Measurements from ENCODE around the gene CLHC1.

CLHC1 gene

DNA sequence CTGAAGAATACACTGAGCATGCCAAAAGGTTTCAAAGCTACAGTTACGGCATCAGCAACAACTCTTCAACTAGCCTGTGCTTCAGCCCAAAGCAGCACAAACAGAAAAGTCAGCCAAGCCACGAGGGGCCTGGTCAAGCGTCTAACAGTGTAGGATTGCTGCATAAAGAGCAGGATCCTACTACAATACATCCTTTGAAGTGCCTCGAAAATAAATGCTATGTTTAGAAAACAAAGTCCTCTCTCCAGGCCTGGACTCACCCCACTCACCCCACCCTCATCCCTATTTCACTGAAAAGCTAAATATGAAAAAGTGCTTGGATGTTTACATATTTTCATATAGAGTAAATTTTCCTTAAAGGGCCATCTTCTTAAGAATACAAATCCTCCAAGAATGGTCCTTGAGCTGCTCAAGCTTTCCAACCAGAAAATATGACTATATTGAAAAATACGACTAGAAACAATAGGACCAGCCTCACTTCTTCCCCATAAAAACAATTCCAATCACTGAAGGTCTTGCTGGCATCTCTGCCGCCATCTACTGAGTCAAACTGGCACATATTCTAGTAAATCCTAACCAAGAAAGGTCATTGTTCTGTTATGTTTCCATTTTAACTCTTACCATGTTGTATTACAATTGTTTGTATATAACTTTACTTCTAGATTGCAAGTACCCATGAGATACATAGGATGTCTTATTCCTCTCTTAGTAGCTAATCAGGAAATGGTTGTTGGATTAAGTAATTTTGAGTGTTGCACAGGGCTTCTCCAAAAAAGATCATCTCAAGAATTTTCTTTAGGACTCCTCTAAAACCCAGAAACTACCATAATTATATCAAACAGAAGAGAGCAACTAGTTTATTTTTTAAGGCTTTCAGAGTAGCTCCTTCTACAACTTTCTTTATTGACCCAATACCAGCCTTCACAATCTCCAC is 63.6 kb downstream of the CLHC1 start:
- peak; percentile 78 to 88 for DNase-seq

DNA sequence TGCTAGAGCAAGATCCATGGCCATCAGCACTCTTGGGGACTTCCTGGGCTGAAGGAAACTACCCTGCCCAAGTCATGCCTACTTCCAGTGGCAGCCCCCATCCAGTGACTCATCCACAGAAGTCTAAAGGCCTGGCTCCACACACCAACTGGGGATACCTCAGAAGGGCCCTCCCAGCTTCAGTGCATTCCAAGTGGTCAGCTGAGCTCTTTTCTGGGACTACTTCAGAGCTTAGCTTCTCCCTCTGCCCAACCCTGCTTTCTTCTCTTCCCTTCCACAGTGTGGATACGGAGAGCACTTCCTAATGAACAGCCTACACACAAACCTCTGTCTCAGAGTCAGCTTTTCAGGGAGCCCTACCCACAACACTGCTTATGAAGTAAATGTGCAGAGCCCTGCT is 66.5 kb downstream of the CLHC1 start:
- DNase-seq, result no peak

DNA sequence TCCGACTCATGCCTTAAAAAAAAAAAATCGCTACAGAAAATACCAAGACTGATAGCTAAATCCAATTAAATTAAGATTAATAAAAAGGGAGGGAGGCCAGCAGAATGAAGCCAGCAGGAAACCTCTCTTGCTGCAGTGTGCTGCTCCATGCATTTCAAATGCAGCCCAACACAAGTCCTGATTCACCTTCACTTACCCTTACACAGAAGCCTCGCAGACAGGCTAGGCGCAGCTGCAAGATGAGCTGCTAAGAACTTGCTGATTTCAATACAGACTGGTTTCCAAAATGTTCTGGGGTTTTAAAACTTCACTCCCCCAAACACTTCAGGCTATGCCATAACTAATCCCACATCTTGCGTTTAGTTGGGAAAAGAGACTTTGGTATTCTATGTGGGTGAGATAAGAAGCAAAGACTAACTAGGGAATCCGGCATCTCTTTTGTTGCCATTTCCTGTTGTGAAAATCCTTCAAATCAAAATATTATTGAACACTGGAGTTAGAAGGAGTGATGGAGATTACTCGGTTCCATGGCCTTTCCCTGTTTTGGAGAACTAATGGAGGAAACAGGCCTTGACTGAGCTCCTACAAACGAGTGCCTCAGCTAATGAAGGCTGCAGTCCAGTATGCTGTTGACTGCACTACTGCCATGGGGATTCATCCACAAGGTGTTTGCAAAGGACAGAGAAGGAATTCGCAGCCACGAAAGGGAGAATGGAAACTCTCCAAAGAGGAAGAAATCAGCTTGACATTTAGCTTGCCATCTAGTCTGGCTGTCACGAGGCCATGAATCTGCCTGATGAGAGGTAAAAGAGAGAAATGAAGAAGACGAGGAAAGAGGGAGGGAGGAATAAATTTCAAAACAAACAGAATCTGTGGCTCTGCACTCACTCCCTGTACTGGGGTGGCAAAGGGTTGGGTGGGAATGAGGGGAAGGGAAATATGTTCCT is 67.3 kb downstream of the CLHC1 start:
- DNase-seq, result no peak

DNA sequence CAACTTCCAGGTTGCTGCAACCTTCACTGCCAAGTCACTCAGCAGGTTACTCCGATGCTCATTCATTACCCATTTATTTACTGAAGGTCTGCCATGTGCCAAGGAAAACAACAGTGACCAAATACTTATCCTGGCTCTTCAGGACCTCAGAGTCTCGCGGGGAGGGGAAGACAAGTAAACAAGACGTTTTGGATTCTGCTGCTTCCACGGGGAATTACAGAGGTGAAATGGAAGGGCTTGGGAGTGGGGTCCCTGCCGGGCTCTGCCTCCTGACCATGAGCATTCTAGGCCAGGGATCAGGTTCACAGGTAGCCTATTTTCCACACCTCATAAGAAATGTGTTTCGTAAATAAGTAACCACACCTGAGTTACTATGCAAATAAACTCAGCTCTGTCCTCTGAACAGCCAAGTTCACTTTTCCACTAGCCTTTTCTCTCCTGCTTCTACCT is 68.1 kb downstream of the CLHC1 start:
- DNase-seq, result no peak

DNA sequence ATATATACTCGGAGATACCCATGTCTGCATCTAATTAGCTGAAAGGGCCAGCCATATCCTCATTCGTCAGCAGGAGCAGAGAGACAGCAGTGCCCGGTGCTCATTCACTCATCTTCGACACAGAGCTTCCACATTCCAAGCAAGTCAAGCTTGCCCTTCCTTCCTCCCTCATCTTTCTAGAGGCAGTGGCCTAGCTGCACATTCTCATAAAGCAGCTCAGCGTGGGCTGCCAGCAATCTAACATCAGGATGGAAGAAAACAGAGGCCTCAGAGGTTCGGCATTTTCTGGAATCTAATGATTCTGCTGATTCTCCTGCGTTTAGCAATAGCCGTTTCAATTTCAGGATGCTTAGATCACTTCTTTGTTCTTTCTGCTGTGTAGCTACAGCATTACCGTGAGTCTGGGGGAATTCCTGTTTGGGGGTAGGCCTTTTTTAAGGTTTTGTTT is 68.8 kb downstream of the CLHC1 start:
- DNase-seq, result peak; percentile 29 to 47

DNA sequence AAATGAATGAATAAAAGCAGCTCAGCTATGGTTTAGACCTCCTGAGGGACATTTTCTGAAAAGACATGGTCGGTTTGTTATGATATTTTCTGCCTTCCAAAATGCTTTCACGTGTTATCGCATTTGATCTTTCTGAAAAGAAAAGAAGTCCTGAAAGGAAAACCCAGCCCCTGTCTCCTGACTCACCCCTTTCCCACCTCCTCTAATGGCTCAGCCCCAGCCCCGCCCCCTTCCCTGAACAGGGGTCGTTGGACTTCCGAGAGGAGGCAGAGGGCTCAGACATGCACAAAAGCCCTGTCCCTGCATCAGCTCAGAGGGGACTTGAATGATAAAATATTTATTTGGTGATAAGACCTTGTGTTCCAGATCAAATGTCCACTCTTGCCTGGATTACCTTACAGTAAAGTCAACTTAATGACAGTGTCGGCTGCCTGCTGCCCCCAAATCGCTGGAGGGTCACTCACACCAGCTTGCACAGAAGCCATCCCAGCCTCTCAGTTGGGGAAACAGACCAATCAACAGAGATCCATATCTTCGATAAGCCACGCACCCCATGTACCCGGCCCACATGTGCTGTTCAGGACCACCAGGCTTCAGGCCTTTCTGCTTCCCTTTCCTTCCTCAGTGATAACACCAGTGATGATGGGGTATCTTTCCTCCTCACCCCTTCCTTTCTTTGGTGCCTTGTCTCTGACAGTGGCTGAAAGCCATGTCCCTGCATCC is 69.6 kb downstream of the CLHC1 start:
- no peak for DNase-seq

DNA sequence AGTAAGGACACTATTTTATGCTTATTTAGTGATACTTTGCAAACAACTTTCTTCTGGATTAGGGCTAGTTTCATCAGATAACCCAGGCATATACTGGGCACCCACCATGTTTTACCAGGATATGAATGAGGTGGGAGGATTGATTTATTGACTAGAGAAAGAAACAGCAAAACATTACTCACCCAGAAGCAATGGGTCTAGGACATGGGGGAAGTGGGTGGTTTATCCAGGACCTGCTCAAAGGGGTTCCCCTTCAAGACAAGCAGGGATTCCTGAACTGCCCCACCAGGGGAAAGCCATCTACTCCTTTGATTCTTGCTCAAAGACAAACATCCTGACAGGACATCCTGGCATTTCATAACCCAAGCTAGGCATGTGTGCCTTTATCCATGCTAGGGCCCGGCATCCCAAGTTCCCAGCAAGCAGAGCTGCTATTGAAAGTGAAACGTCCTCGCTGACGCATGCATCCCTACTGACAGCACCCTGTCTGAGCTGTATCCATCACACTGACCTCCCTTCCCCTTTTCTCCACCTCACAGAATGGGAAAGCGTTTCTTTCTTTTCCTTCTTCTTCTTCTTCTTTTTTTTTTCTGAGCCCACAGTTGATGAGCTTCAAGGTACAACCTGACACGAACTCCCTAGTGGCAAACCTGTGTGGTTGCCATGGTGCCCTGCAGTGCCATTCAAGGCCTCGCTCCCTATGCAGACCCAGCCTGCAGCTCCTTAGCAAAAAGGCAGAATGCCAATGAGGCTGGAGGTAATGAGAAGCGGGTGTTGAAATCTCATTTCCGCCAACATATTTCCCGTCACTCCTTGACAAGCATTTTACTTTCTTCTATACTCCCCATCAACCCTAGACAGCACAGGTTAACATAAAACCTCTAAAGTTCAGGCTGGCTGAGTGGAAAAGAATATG is 70.5 kb downstream of the CLHC1 start:
- DNase-seq, result no peak

DNA sequence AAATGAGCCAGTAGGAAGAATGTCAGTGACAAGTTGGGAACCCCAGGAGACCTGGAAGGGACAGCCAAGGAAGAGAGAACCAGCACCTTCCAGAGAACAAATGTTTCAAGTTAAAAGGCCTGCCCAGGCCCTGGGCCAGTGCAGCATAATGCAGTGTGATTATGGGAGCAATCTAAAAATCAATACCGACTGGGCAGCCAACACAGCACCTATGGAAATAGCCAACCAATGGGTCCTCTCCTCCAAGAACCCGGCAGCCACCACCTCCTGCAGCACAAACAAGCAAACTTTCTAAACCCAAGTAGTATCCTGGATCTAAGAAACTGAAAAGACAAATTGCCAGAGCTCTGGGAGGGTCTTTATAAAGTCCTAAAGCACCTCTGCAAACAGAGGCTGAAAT is 71.7 kb downstream of the CLHC1 start:
- no peak for DNase-seq

DNA sequence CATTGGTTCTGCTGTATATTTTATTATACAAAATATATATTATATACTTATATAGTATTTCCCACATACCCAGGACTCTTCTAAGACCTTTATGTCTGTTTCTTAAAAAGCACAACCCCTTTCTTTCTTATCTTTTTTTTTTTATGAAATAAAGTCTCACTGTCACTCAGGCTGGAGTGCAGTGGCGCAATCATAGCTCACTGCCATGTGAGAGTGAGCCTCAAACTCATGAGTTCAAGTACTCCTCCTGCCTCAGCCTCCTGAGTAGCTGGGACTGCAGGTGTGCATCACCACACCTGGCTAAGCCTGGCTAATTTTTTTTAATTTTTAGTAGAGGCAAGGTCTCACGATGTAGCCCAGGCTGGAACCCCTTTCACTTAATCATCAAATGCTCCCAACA is 72.3 kb downstream of the CLHC1 start:
- no peak for DNase-seq

DNA sequence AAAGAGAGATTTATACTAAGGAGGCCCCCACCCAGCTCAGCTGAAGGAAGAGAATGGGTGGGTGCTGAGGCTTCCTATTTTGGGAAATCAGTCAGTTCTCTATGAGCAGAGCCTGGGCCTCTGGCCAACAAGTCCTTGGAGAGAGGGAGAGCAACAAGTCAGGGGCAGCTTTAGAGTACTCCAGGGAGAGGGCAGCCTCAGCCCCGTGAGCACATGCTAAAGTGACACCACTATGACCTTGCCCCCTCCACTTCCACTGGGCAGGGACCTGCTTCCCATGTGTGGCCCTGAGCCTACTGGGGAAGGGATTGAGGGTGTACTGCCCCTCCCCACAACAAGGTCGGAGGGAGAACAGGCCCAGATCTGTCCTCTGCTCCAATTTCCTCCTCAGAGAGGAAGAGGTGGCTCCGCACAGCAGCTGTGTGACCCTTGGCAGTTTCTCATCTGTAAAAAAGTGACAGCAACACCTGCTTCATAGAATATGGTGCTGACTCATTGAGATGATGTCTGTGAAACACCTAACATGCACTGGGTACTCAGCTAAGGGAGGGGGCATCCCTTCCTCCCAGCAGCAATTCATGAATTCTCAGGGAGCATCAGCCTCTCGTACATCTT is 72.9 kb downstream of the CLHC1 start:
- no peak for DNase-seq

DNA sequence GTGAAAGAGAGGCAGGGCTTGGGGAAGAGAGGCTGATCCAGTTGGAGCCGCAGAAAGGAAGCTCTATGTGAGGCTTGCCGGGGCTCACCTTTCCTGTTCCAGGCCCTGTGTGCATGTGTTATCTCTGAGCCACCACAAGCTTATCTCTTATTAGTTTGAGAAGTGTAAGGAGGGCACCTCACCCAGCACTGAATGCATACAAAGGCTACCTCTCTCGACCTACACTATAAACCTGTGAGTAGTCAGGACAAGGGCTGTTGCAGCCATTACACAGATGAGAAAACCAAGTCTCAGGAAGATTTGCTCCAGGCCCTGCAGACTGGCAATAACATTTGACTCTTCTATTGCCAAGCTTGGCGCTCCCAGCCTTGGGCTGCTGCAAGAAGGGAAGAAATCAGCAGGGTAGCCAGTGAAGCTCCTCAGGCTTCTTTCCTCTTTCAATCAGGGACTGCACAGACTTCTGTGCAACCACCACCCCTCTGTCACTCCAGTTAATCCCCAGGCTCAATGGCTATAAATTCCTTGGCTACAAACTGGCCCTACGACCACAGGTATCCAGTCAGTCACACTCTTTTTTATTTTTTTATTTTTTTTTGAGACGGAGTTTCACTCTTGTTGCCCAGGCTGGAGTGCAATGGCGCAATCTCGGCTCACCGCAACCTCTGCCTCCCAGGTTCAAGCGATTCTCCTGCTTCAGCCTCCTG is 73.8 kb downstream of the CLHC1 start:
- no peak for DNase-seq

DNA sequence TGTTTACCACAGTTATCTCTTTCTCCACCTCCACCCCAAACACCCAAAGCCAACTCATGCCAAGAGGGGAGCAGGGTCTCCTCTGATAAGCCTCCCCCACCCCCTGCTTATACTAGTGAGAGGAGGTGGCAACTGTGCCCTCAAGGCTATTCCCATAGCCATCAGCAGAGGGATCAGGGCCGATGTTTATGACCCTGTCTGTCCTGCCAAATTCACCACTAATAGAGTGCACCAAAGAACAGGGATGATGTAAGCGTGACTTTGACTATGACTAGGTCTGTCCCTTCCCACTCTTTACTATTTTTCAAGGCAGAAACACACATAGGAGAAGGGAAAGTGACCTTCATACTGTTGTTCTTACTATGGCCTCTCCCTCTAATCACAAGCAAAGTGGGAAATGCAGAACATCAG is 74.6 kb downstream of the CLHC1 start:
- no peak for DNase-seq

DNA sequence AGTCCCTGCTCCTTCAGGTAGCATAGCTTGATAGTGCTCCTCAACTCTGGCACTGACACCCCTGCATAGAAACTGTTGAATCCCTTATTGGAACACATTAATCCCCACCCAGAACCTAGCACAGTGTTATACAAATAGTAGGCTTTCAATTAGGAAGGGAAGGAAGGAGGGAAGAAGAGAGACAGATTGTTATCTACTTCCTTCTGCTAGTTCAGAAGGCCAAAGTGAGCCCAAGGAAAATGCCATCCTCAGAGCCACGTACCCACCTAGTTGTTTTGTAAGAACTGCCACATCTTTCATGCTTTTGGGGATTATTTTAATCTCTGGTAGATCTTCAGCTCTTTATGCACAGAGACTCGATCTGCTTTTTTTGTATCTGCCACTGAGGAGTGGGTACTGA is 75.1 kb downstream of the CLHC1 start:
- no peak for DNase-seq

DNA sequence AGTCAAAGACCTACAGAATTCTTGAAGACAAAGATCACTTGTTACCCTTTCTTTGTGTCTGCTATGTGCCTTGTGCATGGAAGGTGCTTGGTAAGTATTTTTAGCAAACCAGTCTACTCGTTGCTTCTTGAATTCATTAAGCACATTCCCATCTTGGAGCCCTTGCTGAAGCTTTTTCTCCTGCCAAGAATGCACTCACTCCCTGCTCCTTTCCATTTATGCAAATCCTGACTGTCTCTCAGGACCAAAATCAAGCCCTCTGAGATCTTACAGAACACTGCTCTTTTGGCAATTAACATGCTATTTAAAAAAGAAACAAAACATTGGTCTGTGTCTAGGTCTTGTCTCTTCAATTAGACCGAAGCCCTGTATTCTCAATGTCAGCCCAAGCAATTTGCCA is 75.8 kb downstream of the CLHC1 start:
- DNase-seq, result peak in 1 of 2 donors; percentile 68

DNA sequence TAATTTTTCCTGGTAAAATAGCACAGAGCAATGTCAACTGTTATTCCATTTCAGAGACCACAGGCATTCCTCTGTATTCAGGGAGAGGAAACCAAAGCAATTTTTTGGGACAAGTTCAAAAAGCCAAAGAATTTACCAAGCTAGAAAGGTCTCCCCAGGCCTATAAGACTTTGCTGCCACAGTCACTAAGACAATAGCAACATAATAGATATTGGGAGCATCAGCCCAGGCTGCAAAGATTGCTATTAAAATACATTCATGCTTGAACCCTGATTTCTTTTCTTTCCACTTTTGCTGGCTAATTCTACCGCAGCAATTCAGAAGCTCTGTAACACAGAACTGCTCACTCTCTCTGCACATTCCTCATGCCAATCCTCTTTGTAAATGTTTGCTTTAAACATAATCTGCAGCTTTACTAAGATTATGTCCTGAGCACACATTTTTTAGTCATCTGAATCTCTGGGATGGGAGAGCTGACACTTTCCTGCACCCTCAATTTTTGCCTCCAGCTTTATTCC is 76.3 kb downstream of the CLHC1 start:
- no peak for DNase-seq

DNA sequence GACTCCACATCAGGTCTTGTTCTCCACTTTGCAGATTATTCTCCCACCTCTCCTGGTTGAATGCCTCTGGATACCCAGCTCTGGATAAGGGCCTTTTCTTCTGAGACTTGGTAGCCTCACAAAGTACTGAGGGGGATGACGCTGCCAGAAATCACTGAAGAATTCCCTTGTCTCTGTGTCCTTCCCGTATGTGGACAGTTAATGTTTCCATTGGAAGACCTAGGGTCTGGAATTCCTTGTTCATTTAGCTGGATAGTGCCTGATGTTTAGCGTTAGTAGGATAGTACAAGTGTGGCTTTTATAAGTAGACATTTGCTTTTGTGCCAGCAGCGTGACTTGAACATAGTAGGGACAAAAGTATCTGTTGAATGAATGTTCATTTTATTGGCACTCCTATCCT is 76.9 kb downstream of the CLHC1 start:
- no peak for DNase-seq

DNA sequence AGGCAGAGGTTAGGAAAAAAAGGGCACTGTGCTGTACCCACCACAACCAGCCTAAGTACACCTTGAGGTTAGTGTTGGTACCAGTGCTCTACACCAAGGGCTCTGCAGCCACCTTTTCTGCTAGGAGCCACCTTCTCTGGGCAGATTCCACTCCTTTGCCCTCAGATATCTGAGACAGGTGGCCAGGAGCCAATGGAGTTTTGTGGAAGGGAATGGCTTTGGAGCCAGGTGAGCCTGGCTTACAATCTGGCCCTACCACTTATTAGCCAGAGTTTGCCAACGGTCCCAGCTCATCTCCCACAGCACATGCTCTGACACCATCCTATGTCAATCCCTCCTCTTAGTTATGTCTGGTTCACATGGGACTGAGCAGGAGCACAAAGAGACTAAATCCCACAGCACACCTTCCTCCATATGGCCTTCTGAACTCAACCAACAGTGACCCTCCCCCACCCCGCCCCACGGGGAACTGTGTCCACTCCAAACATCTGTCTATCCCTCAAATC is 77.5 kb downstream of the CLHC1 start:
- no peak for DNase-seq

DNA sequence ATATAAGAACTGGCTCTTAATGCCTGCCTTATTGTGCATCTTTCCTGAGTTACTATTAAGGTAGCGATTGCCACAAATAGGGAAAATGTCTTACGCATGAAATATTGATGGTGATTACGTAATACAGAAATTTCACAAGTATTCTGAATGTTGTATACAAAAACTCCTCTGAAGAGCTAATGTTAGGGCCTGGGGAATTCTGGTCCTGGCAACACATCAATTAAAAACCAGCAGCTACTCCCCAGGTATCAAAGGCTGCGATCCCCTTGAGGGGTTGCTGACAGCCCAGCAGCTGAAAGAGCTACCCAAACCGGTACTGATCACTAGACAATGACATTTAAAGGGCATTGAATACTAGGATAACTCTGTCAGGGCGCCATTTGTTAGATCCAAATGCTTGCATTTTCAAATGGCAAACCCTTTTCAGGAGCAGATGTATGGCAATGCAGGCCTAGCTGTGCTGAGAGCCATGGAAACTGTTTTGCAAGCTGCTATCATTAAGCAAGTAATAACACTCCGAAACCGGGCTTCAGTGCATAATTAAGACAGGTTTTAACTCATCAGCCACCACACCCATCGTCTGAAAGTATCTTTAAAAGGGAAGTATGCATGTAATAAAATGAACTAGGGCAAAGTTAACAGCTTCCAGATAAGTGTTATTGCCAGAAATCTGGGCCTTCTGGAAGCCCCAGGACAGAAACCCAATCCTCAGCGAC is 78.4 kb downstream of the CLHC1 start:
- peak in 1 of 2 donors; percentile 34 for DNase-seq

All from hippocampal formation (tissue), 2 donors.